Endodermal cell (in vitro differentiated cells): ENCODE measurements around the gene FAM107B. TPM values are rescaled to one million over a fixed set of nuclear protein-coding genes. Genes with fewer than 3 reads are reported as not detected.

Experiments
- DNase-seq: peaks from one replicate; pipeline ENCODE4 v3.0.0-alpha.2; 2017
- H3K27ac ChIP-seq: 2 replicates; pipeline ENCODE4 v1.5.1; 2013; ENCODE audit warnings: mild to moderate bottlenecking, low read depth, low read length, moderate library complexity
- H3K27me3 ChIP-seq: 2 replicates; pipeline ENCODE4 v1.6.1; 2013; ENCODE audit warnings: mild to moderate bottlenecking, low read length, moderate library complexity; ENCODE audit not compliant: insufficient read depth, control insufficient read depth, poor library complexity, severe bottlenecking
- H3K36me3 ChIP-seq: 2 replicates; pipeline ENCODE4 v1.7.0; 2013; ENCODE audit warnings: mild to moderate bottlenecking, low read length, moderate library complexity; ENCODE audit not compliant: control insufficient read depth, insufficient read depth
- H3K4me1 ChIP-seq: one replicate; pipeline ENCODE4 v1.7.0; 2013; ENCODE audit warnings: low read length; ENCODE audit not compliant: control insufficient read depth, insufficient read depth
- H3K4me3 ChIP-seq: 2 replicates; pipeline ENCODE4 v1.5.1; 2013; ENCODE audit warnings: mild to moderate bottlenecking, low read length, moderate library complexity
- H3K9ac ChIP-seq: 2 replicates; pipeline ENCODE4 v1.6.1; 2013; ENCODE audit warnings: mild to moderate bottlenecking, low read length, moderate library complexity; ENCODE audit not compliant: poor library complexity, severe bottlenecking; ENCODE audit errors: extremely low read depth
- H3K9me3 ChIP-seq: 2 replicates; pipeline ENCODE4 v1.6.1; 2013; ENCODE audit warnings: mild to moderate bottlenecking, low read length, moderate library complexity; ENCODE audit not compliant: control insufficient read depth
- H3K27ac Mint-ChIP-seq: 2 replicates; pipeline ENCODE4 v1.8.0; 2020; ENCODE audit warnings: mixed read lengths
- H3K27me3 Mint-ChIP-seq: 2 replicates; pipeline ENCODE4 v1.8.0; 2021; ENCODE audit warnings: mild to moderate bottlenecking, mixed read lengths; ENCODE audit not compliant: insufficient read depth
- H3K36me3 Mint-ChIP-seq: 2 replicates; pipeline ENCODE4 v1.8.0; 2020; ENCODE audit warnings: low read depth, mixed read lengths
- H3K4me1 Mint-ChIP-seq: 2 replicates; pipeline ENCODE4 v1.8.0; 2020; ENCODE audit warnings: mixed read lengths
- H3K4me3 Mint-ChIP-seq: 2 replicates; pipeline ENCODE4 v1.8.0; 2020; ENCODE audit warnings: mild to moderate bottlenecking, moderate library complexity, mixed read lengths
- H3K9me3 Mint-ChIP-seq: 2 replicates; pipeline ENCODE4 v1.8.0; 2020; ENCODE audit warnings: mild to moderate bottlenecking, mixed read lengths
- WGBS, 2 experiments: methylation state at CpG; one replicate each; pipeline versions ENCODE4 v1.1.5 to v1.1.7; 2013; ENCODE audit warnings: missing lambda C conversion rate in 2 of 2, mixed read lengths in 1 of 2; ENCODE audit not compliant: insufficient coverage in 1 of 2, insufficient read length in 1 of 2; 5-methylcytosine and 5-hydroxymethylcytosine counted together
- total RNA-seq, 2 donors: library from RNA; stranded (reverse); fragmentation: NEBNext Ultra II Directional in 1 of 2; extraction: Animal tissue kit (Norgen Biotek cat#: 25700) in 1 of 2; gene quantifications; 2 replicates in 1 of 2; 3 replicates in 1 of 2; pipeline ENCODE4 v1.2.1, GENCODE V29; 2021
- TF ChIP-seq, protein P1 (sequence below): fragments of 200-600 bp; sonication (generic); conservative IDR thresholded peaks from 2 replicates; pipeline ENCODE4 v1.5.0; 2021; ENCODE audit warnings: antibody characterized with exemption, mild to moderate bottlenecking

Gene FAM107B
- total RNA-seq, 2 donors from 2014 or later: 16.0 to 24.0 TPM

DNA sequence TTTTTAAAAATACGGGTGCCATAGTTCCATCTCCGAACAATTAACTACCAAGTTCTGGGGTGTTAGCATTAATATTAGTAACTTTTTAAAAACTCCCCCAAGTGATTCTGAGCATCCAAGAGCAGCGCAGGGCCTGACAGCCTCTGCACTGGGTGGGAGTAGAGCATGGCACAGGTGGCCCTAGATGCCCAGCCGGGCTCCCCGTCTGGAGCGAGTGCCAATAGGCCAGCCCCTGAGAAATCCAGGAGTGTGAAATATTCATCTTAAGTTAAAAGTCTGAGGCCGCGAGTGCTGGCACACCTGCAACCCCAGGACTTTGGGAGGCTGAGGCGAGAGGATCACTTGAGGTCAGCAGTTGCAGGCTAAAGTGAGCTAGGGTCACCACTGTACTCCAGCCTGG, 16.2 kb downstream of the FAM107B start:
- Histone ChIP-seq H3K9me3 (no peaks in the 10 kb centered on the region), H3K4me1 (no peaks in the 10 kb centered on the region), H3K4me3 (no peak overlapping the region), H3K36me3 (no peaks in the 10 kb centered on the region), H3K27ac (no peak overlapping the region), H3K9ac (no peak overlapping the region), H3K27me3 (peaks cover 36% of the 10 kb centered on the region)
- no peak for DNase-seq
- TF ChIP-seq, protein P1, sequence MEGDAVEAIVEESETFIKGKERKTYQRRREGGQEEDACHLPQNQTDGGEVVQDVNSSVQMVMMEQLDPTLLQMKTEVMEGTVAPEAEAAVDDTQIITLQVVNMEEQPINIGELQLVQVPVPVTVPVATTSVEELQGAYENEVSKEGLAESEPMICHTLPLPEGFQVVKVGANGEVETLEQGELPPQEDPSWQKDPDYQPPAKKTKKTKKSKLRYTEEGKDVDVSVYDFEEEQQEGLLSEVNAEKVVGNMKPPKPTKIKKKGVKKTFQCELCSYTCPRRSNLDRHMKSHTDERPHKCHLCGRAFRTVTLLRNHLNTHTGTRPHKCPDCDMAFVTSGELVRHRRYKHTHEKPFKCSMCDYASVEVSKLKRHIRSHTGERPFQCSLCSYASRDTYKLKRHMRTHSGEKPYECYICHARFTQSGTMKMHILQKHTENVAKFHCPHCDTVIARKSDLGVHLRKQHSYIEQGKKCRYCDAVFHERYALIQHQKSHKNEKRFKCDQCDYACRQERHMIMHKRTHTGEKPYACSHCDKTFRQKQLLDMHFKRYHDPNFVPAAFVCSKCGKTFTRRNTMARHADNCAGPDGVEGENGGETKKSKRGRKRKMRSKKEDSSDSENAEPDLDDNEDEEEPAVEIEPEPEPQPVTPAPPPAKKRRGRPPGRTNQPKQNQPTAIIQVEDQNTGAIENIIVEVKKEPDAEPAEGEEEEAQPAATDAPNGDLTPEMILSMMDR: no peak
- no peak overlapping the region for H3K27ac Mint-ChIP-seq
- H3K4me1 Mint-ChIP-seq: no peaks in the 10 kb centered on the region
- H3K4me3 Mint-ChIP-seq: no peak overlapping the region
- 91 to 93% methylated on average over 6 to 9 of the region's 9 CpGs for WGBS, 2 experiments
- H3K36me3 Mint-ChIP-seq: no peaks in the 10 kb centered on the region
- peaks cover 23% of the 10 kb centered on the region for H3K27me3 Mint-ChIP-seq
- H3K9me3 Mint-ChIP-seq: peaks cover 4% of the 10 kb centered on the region

DNA sequence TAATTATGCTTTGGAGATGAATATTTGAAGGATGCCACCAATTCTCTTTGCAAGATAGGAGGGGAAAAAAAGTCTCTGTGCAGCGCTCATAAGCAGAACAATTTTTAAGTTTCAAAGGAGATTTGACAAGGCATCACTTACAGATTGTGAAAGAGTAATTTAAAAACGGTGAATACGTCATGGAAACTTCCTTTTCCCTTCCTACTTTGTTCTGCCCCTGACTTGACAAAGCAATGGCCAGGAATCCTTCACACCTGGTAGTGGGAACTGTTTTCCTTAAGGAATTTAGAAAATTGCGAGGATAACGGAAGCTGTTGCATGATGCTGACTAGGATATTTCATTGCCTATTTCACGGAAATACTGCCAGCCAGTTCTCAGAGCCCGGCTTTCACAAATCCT, 16.7 kb downstream of the FAM107B start:
- Mint-ChIP-seq H3K4me3 (no peak overlapping the region), H3K9me3 (peaks cover 4% of the 10 kb centered on the region), H3K27ac (no peak overlapping the region), H3K4me1 (no peaks in the 10 kb centered on the region), H3K36me3 (no peaks in the 10 kb centered on the region), H3K27me3 (peaks cover 28% of the 10 kb centered on the region)
- 92 to 93% methylated on average over 4 to 7 of the region's 7 CpGs for WGBS, 2 experiments
- Histone ChIP-seq H3K27me3 (peaks cover 39% of the 10 kb centered on the region), H3K9ac (no peak overlapping the region), H3K4me1 (no peaks in the 10 kb centered on the region), H3K4me3 (no peak overlapping the region), H3K27ac (no peak overlapping the region), H3K36me3 (no peaks in the 10 kb centered on the region), H3K9me3 (no peaks in the 10 kb centered on the region)
- TF ChIP-seq, protein P1: no peak
- no peak for DNase-seq

DNA sequence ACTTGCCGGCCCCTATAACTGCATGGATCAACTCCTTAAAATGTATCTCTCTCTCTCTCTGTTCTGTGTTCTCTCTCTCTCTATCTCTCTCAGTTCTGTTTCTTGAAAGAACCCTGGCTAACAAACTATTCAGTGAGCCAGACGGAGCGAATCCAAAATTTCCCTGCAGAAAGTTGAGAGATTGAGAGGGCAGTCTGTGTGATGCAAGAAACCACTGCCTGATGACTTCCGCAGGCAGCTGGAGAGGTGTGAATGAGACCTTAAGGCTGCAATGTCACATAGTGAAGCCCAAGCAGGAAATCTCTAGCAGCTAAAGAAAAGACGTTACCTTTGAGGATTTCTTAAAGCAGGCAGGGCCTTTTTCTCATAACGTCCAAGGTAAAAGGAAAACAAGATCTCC, 17.3 kb downstream of the FAM107B start:
- WGBS, 2 experiments: 85 to 94% methylated on average over 6 of the region's 6 CpGs
- Histone ChIP-seq H3K27ac (no peak overlapping the region), H3K27me3 (peaks cover 43% of the 10 kb centered on the region), H3K4me1 (no peaks in the 10 kb centered on the region), H3K9ac (no peak overlapping the region), H3K4me3 (no peak overlapping the region), H3K36me3 (no peaks in the 10 kb centered on the region), H3K9me3 (no peaks in the 10 kb centered on the region)
- Mint-ChIP-seq H3K36me3 (no peaks in the 10 kb centered on the region), H3K4me3 (no peak overlapping the region), H3K27ac (no peak overlapping the region), H3K4me1 (no peaks in the 10 kb centered on the region), H3K9me3 (peaks cover 4% of the 10 kb centered on the region), H3K27me3 (peaks cover 32% of the 10 kb centered on the region)
- DNase-seq: no peak
- TF ChIP-seq, protein P1: no peak
